SH-SY5Y (cell line): Measurements from ENCODE around the gene CSTPP1.

Source experiments
- GATA2 ChIP-seq: IDR thresholded peaks from 2 replicates; pipeline ENCODE4 v1.6.1; 2011; ENCODE audit warnings: mild to moderate bottlenecking, low read depth, low read length
- GATA3 ChIP-seq: IDR thresholded peaks from 2 replicates; pipeline ENCODE4 v1.6.1; 2011; ENCODE audit warnings: low read depth, mild to moderate bottlenecking, low read length, moderate library complexity

- TF ChIP-seq GATA3 (no peak), GATA2 (no peak)
These were observed 30.8 kb upstream of the CSTPP1 start for GRCh38 chr11:46905806-46906205.
